RWPE1 (cell line): ENCODE data around the gene TWF2.

ENCODE experiments used
- CTCF ChIA-PET: fragments of 350-600 bp; sonication (Branson Sonifier 250); formaldehyde crosslinking; extraction: SDS; loops from one replicate; lab custom pipeline; 2021; lab: Yijun Ruan, JAX
- POLR2A ChIA-PET: fragments of 400-600 bp; formaldehyde crosslinking; extraction: SDS; loops from one replicate; lab custom pipeline; 2020; ENCODE audit warnings: antibody characterized with exemption; ENCODE audit not compliant: low non-redundant PET; lab: Yijun Ruan, JAX
- DNase-seq: peaks from one replicate; pipeline ENCODE4 v3.0.0; 2012; ENCODE audit warnings: low spot score
- H3K27ac ChIP-seq: fragments of 450-650 bp; 2 replicates; pipeline ENCODE4 v1.5.1; 2017
- CTCF ChIP-seq: fragments of 450-650 bp; conservative IDR thresholded peaks from 2 replicates; pipeline ENCODE4 v1.5.1; 2017; ENCODE audit warnings: low read depth, mild to moderate bottlenecking

The TWF2 gene

GRCh38 chr3:52242039-52242438, 3.1 kb upstream of the TWF2 start:
- CTCF ChIA-PET: no interaction called here
- no peak overlapping the region for H3K27ac ChIP-seq
- POLR2A ChIA-PET: no interaction called here
- no peak for TF ChIP-seq CTCF
- DNase-seq: no peak

DNA sequence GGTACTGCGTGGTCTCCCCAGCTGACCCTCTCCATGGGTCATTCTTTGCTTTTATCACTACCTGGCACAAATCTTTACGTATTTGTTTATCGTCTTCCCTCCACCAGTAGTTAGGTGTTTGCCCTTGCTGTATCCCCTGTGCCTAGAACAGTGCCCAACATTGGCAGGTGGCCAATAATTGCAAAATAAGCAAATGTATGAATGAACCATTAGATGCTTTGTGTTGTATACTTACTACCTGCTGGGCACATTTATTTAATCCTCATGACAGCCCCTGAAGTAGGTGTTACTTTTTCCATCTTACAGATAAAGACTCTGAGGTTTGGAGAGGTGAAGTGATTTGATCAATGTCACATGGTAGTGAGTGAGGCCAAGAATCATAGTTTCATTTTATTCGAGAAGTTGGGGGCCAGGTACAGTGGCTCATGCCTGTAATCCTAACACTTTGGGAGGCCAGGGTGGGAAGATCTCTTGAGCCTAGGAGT, 2.0 kb upstream of the TWF2 start:
- peak overlapping the region; percentile 95 for H3K27ac ChIP-seq
- CTCF ChIA-PET: no interaction called here
- POLR2A ChIA-PET: interaction anchor here (0.5 kb wide), 1 partner anchor 35 kb away, joined by 4 read pairs; no protein-coding TSS in a partner anchor

GRCh38 chr3:52240059-52240885, 1.3 kb upstream of the TWF2 start:
- ChIA-PET POLR2A (interaction anchor here (0.5 kb wide), 1 partner anchor 36 kb away, joined by 4 read pairs; no protein-coding TSS in a partner anchor), CTCF (no interaction called here)
- peak overlapping the region; percentile 95 for H3K27ac ChIP-seq
- no peak for TF ChIP-seq CTCF
- DNase-seq: peak; percentile 69

More for the DNA sequence above, 2.0 kb upstream of the TWF2 start:
- TF ChIP-seq CTCF: no peak
- no peak for DNase-seq

DNA sequence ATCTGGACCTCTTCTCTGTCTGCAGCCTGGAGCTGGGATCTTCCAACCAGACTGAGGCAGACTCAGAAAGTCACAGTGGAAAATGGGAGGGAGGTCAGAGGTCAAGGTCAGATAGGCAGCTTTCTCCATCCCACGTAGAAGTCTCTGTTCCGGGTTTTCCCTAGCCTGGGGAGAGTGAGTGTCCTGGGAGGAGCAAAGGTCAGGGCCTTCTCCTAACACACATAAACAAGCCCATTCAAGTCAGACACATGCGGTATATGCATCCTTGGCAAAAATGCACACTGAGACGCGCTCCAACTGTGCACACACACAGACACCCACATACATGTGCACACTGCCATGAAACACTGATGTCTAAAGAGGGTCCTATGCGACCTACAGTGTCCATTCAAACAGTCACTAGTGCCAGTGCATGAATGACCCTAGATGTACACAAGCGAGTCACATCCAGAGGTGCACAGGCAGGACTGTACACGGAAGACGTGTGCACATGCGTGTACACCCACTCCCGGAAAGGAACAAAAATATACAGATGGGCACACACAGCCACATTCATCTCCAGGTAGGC, 681 bp downstream of the TWF2 start:
- ChIA-PET POLR2A (interaction anchor here (0.6 to 1.2 kb wide), 4 partner anchors 10 to 86 kb away, joined by 3 to 4 read pairs (median 3); no protein-coding TSS in a partner anchor), CTCF (no interaction called here)
- no peak for TF ChIP-seq CTCF
- H3K27ac ChIP-seq: peak overlapping the region; percentile 95
- DNase-seq: no peak

DNA sequence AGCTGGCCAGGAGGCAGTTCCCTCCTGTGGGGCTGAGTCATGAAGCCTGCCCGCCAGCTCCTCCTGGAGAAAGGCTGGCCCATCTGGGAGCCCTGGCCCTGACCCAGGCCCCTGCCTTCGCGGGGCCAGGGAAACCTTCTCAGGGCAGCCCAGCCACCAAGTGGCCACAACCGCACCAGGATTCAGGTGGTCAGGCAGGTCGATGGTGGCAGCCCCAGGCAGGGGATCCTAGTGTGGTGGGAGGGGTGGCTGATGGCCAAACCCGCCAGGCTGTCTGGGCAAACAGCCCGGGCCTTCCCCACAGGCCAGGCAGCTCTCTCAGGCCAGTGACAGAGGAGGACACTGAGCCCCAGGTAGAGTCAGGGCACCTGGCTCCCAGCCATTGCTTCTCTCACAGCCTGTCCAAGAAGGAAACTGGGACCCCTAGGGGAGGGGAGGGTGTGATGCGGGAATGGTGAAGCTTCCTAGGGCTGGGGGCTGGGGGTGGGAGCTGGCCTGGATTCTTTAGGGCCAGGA, 1.2 kb downstream of the TWF2 start:
- ChIA-PET CTCF (no interaction called here), POLR2A (interaction anchor here (0.6 to 1.2 kb wide), 3 partner anchors 10 to 51 kb away, joined by 3 to 4 read pairs (median 3); no protein-coding TSS in a partner anchor)
- no peak for TF ChIP-seq CTCF
- peak overlapping the region; percentile 95 for H3K27ac ChIP-seq
- DNase-seq: peak; percentile 91

DNA sequence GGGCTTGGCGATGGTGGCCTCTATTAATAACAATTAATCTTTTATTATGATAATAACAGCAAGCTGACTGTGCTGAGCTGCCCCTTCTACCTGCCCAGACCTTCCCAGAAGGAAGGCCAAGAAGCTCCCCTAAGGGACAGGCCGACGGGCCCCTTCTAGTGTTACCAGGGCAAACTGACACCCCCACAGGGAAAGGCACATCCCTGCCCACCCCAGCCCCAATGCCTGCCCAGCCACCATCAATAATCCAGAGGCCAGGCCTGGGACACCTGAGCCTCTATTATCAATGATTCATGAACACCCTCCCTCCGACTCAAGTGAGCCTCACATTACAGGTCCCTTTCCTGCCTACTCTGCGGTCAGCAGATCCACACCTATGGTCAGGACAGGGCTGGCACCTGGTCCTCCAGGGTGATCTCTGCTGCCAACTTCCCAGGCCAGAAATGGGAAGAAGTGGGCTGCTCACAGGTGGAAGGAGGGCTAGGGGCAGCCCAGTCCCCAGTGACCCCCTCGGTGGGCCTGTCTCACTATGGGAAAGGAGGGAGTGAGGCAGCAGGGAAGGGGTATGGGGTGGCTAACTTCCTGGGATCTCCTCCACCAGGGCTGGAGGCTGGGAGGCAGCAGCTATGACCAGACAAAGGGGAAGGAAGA, 1.8 kb downstream of the TWF2 start:
- no peak for TF ChIP-seq CTCF
- peak overlapping the region; percentile 95 for H3K27ac ChIP-seq
- POLR2A ChIA-PET: interaction anchor here (1.2 kb wide), 1 partner anchor 27 kb away, joined by 3 read pairs; no protein-coding TSS in a partner anchor
- CTCF ChIA-PET: interaction anchor here (0.8 kb wide), 2 partner anchors 17 to 102 kb away, joined by 3 to 5 read pairs; no protein-coding TSS in a partner anchor
- DNase-seq: no peak
